ENCODE data around the gene ATAT1. TPM values are rescaled to one million over a fixed set of nuclear protein-coding genes. Genes with fewer than 3 reads are reported as not detected.
A peak's percentile ranks its signal among the peaks of the same experiment; 100 is the strongest.

ATAT1 gene
- total RNA-seq, 1 experiment from 2014 or later: 10.3 TPM

GRCh38 chr6:30689985-30690384 is 63.3 kb downstream of the ATAT1 start:
- Histone ChIP-seq H4K20me1 (ENCODE audit: insufficient read depth, low read depth, low read length) (no peaks in the 10 kb centered on the region), H3K27ac (ENCODE audit: low read length) (peak overlapping the region; percentile 98), H3K27me3 (ENCODE audit: low read length) (no peaks in the 10 kb centered on the region), H3K4me2 (ENCODE audit: low read depth, low read length, poor library complexity, severe bottlenecking) (peak overlapping the region; percentile 97), H3K4me1 (ENCODE audit: low read length) (peaks cover 50% of the 10 kb centered on the region), H3K36me3 (ENCODE audit: insufficient read depth, low read length) (no peaks in the 10 kb centered on the region), H3K9me3 (ENCODE audit: low read length) (no peaks in the 10 kb centered on the region), H3K9ac (ENCODE audit: low read length) (peak overlapping the region; percentile 96), H3K79me2 (ENCODE audit: low read length) (peaks cover 24% of the 10 kb centered on the region), H3K4me3 (ENCODE audit: low read length) (peak overlapping the region; percentile 80), H3K9me2 (replicated peaks; ENCODE audit: insufficient read depth, low read length) (no peaks in the 10 kb centered on the region), H2AFZ (ENCODE audit: low read length) (no peak overlapping the region)
- no peak for DNase-seq

DNA sequence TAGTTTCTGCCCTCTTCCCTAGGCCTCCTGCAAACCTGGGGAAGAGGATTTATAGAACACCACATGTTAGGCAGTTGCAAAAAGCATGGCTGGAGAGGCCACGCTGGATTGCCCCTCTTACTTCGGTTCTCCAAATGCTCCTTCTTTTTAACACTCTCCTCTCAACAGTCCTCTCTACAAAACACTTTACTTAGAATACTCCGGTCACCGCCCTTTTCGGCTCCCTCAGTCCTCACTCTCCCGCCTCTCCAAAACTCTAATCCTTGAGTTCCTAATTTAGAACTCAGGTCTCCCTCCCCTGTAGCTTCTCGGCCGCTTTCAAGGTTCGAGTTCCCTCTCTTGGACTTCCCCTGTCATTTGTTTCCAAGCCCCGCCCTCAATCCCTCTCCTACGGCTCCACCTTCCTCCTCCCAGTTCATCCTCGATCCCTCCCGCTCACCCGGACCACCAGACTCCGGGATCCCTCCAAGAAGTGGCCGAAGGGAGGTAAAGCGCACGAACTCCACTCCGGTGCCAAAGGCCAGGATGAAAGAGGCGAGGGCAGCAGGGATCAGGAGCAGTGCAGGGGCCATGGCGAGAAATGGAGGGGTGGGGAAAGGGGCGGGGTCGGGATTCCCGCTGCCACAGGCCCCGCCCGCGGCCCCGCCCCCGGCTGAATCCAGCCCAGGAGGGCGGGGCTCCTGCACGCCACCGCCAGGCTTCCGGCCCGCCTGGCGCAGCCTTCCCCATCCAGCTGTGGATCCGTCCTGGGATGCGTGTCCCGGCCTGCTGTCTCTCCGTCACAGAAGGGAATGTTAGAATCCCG is 63.9 kb downstream of the ATAT1 start, which contains the start of gene NRM:
Gene NRM (minus strand): TSS at position 582 of the 805 bp plus-strand sequence. CDS start 10 bp downstream, at position 572.
- DNase-seq: peak; percentile 92
- H3K4me2 ChIP-seq (ENCODE audit: low read depth, low read length, poor library complexity, severe bottlenecking): peak within 1 kb of the TSS; percentile 97
- no peaks in the 10 kb centered on the region for H3K9me2 ChIP-seq (replicated peaks; ENCODE audit: insufficient read depth, low read length)
- peak within 1 kb of the TSS; percentile 57; the same call in 1 of the 2 replicates for H2AFZ ChIP-seq (ENCODE audit: low read length)
- H3K9ac ChIP-seq (ENCODE audit: low read length): peak within 1 kb of the TSS; percentile 96
- H3K4me3 ChIP-seq (ENCODE audit: low read length): peak within 1 kb of the TSS; percentile 80
- no peaks in the 10 kb centered on the region for H4K20me1 ChIP-seq (ENCODE audit: insufficient read depth, low read depth, low read length)
- no peaks in the 10 kb centered on the region for H3K9me3 ChIP-seq (ENCODE audit: low read length)
- H3K79me2 ChIP-seq (ENCODE audit: low read length): peaks cover 18% of the 10 kb centered on the region
- no peaks in the 10 kb centered on the region for H3K27me3 ChIP-seq (ENCODE audit: low read length)
- no peaks in the 10 kb centered on the region for H3K36me3 ChIP-seq (ENCODE audit: insufficient read depth, low read length)
- H3K4me1 ChIP-seq (ENCODE audit: low read length): peaks cover 44% of the 10 kb centered on the region
- H3K27ac ChIP-seq (ENCODE audit: low read length): peak within 1 kb of the TSS; percentile 98

- no peaks in the 10 kb centered on the region for H3K9me3 ChIP-seq (ENCODE audit: low read length)
- no peak for DNase-seq
- peaks cover 38% of the 10 kb centered on the region for H3K4me1 ChIP-seq (ENCODE audit: low read length)
- H3K27me3 ChIP-seq (ENCODE audit: low read length): no peaks in the 10 kb centered on the region
- peak overlapping the region; percentile 97 for H3K4me2 ChIP-seq (ENCODE audit: low read depth, low read length, poor library complexity, severe bottlenecking)
- no peaks in the 10 kb centered on the region for H3K9me2 ChIP-seq (replicated peaks; ENCODE audit: insufficient read depth, low read length)
- no peak overlapping the region for H3K27ac ChIP-seq (ENCODE audit: low read length)
- H3K36me3 ChIP-seq (ENCODE audit: insufficient read depth, low read length): no peaks in the 10 kb centered on the region
- peak overlapping the region; percentile 96 for H3K9ac ChIP-seq (ENCODE audit: low read length)
- H3K79me2 ChIP-seq (ENCODE audit: low read length): peaks cover 11% of the 10 kb centered on the region
- peak overlapping the region; percentile 80 for H3K4me3 ChIP-seq (ENCODE audit: low read length)
- peak overlapping the region; percentile 57; the same call in 1 of the 2 replicates for H2AFZ ChIP-seq (ENCODE audit: low read length)
- no peaks in the 10 kb centered on the region for H4K20me1 ChIP-seq (ENCODE audit: insufficient read depth, low read depth, low read length)
Measured at GRCh38 chr6:30691208-30691847, 64.7 kb downstream of the ATAT1 start.

Small RNA genes lying within 50 kb of the gene (small RNA-seq; reads per million reads assigned to genes)
- 0.67 reads per million, percentile 18 among the genes with 10 or more reads in this experiment for gene MIR877

Other genes with a start within 250 kb of the ATAT1 start
- 306 and 677 TPM in 2 replicates for gene HLA-E, start 137.4 kb upstream of the ATAT1 start, total RNA-seq (2014; rRNA removed; shearing (Covaris generic); ENCODE audit: low replicate concordance)
- 48.6 and 53.9 TPM in 2 replicates for gene GNL1, start 70.4 kb upstream of the ATAT1 start, total RNA-seq (2014; rRNA removed; shearing (Covaris generic); ENCODE audit: low replicate concordance)
- gene PRR3, start 69.6 kb upstream of the ATAT1 start, total RNA-seq (2014; rRNA removed; shearing (Covaris generic); ENCODE audit: low replicate concordance): 14.6 and 30.6 TPM in 2 replicates
- gene ABCF1, start 55.4 kb upstream of the ATAT1 start, total RNA-seq (2014; rRNA removed; shearing (Covaris generic); ENCODE audit: low replicate concordance): 14.4 and 26.0 TPM in 2 replicates
- gene PPP1R10, start 9.6 kb upstream of the ATAT1 start, total RNA-seq (2014; rRNA removed; shearing (Covaris generic); ENCODE audit: low replicate concordance): 64.3 and 170 TPM in 2 replicates
- 59.2 and 119 TPM in 2 replicates for gene MRPS18B, start 9.0 kb upstream of the ATAT1 start, total RNA-seq (2014; rRNA removed; shearing (Covaris generic); ENCODE audit: low replicate concordance)
- gene C6orf136, start 20.3 kb downstream of the ATAT1 start, total RNA-seq (2014; rRNA removed; shearing (Covaris generic); ENCODE audit: low replicate concordance): 5.6 and 10.0 TPM in 2 replicates
- 26.5 and 36.1 TPM in 2 replicates for gene DHX16, start 46.1 kb downstream of the ATAT1 start, total RNA-seq (2014; rRNA removed; shearing (Covaris generic); ENCODE audit: low replicate concordance)
- gene PPP1R18, start 59.8 kb downstream of the ATAT1 start, total RNA-seq (2014; rRNA removed; shearing (Covaris generic); ENCODE audit: low replicate concordance): 69.8 and 75.3 TPM in 2 replicates
- 16.9 and 38.1 TPM in 2 replicates for gene NRM, start 64.1 kb downstream of the ATAT1 start, total RNA-seq (2014; rRNA removed; shearing (Covaris generic); ENCODE audit: low replicate concordance)
- 9.4 and 11.0 TPM in 2 replicates for gene MDC1, start 90.4 kb downstream of the ATAT1 start, total RNA-seq (2014; rRNA removed; shearing (Covaris generic); ENCODE audit: low replicate concordance)
- 403 and 427 TPM in 2 replicates for gene TUBB, start 93.5 kb downstream of the ATAT1 start, total RNA-seq (2014; rRNA removed; shearing (Covaris generic); ENCODE audit: low replicate concordance)
- 58.2 and 103 TPM in 2 replicates for gene FLOT1, start 115.8 kb downstream of the ATAT1 start, total RNA-seq (2014; rRNA removed; shearing (Covaris generic); ENCODE audit: low replicate concordance)
- 0.19 and 0.54 TPM in 2 replicates for gene IER3, start 117.7 kb downstream of the ATAT1 start, total RNA-seq (2014; rRNA removed; shearing (Covaris generic); ENCODE audit: low replicate concordance)

Data from Karpas-422 (cell line).